IMR-90 (cell line): ENCODE results near the gene PNRC2.

Experiments
- FOS ChIP-seq: fragments of 150-350 bp; IDR thresholded peaks from 2 replicates; pipeline ENCODE4 v1.6.1; 2016; ENCODE audit warnings: low read depth, low read length
- MAZ ChIP-seq: IDR thresholded peaks from 2 replicates; pipeline ENCODE4 v1.6.1; 2012; ENCODE audit warnings: low read depth, mild to moderate bottlenecking, low read length, improper control_type of control experiment, moderate library complexity, borderline replicate concordance
- POLR2A ChIP-seq: IDR thresholded peaks from 2 replicates; pipeline ENCODE4 v1.6.1; 2012; ENCODE audit warnings: mild to moderate bottlenecking, low read depth, low read length
- RAD21 ChIP-seq: IDR thresholded peaks from 2 replicates; pipeline ENCODE4 v1.6.1; 2012; ENCODE audit warnings: low read length, improper control_type of control experiment
- RCOR1 ChIP-seq: IDR thresholded peaks from 2 replicates; pipeline ENCODE4 v1.6.1; 2012; ENCODE audit warnings: mild to moderate bottlenecking, low read length, improper control_type of control experiment; ENCODE audit not compliant: insufficient replicate concordance
- SMC3 ChIP-seq: fragments of 150-350 bp; IDR thresholded peaks from 2 replicates; pipeline ENCODE4 v1.6.1; 2016; ENCODE audit warnings: low read depth, mild to moderate bottlenecking, antibody characterized with exemption, low read length, moderate library complexity
- TF ChIP-seq, protein P1 (sequence below): conservative IDR thresholded peaks from 2 replicates; pipeline ENCODE4 v1.5.1; 2012; ENCODE audit warnings: mild to moderate bottlenecking, low read depth, low read length, improper control_type of control experiment

GRCh38 chr1:23922321-23922943 lies 37.2 kb upstream of the PNRC2 start:
- TF ChIP-seq, protein P1, sequence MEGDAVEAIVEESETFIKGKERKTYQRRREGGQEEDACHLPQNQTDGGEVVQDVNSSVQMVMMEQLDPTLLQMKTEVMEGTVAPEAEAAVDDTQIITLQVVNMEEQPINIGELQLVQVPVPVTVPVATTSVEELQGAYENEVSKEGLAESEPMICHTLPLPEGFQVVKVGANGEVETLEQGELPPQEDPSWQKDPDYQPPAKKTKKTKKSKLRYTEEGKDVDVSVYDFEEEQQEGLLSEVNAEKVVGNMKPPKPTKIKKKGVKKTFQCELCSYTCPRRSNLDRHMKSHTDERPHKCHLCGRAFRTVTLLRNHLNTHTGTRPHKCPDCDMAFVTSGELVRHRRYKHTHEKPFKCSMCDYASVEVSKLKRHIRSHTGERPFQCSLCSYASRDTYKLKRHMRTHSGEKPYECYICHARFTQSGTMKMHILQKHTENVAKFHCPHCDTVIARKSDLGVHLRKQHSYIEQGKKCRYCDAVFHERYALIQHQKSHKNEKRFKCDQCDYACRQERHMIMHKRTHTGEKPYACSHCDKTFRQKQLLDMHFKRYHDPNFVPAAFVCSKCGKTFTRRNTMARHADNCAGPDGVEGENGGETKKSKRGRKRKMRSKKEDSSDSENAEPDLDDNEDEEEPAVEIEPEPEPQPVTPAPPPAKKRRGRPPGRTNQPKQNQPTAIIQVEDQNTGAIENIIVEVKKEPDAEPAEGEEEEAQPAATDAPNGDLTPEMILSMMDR = no peak
- no peak for TF ChIP-seq POLR2A
- no peak for TF ChIP-seq MAZ
- no peak for TF ChIP-seq RCOR1
- no peak for TF ChIP-seq RAD21
- no peak for TF ChIP-seq FOS
- no peak for TF ChIP-seq SMC3
